Measurements from ENCODE around the gene AZGP1.
"Not testable (repeated sequence)": the region's sequence is repeated elsewhere in the genome, so short reads cannot be mapped to it uniquely, and the experiment has no call there.

Gene AZGP1

DNA sequence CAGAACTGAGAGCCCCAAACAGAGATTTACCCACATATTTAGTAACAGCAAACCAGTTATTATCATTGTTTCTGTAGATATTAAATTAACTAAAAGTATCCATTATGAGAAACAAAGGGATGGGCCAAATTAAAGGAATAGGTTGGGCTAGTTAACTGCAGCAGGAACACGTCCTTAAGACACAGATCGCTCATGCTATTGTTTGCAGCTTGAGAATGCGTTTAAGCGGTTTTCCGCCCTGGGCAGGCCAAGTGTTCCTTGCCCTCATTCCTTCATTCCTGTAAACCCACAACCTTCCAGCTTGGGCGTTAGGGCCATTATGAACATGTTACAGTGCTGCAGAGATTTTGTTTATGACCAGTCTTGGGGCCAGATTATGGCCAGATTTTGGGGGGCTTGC is 25.0 kb downstream of the AZGP1 start:
- DNase-seq (ENCODE audit: low read depth) = not testable (repeated sequence)

DNA sequence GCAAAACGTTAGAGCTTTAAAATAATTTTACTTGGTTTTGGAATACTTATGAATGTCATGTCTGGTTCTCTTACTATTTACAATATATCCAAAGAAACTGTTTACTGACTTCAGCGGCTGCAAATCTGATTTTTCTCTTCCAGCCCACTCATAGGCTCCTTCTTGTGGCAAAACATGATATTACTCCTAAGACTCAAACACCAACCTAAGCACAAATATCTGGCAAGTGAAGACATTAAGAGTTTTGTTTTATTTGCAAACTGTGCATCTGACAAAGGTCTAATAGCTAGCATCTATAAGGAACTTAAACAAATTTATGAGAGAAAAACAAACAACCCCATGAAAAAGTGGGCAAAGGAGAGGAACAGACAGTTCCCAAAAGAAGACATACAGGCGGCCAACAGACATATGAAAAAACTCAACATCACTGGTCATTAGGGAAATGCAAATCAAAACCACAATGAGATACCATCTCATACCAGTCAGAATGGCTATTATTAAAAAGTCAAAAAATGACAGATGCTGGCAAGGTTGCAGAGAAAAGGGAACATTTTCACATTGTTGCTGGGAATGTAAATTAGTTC is 26.1 kb downstream of the AZGP1 start:
- no peak for DNase-seq (ENCODE audit: low read depth)

DNA sequence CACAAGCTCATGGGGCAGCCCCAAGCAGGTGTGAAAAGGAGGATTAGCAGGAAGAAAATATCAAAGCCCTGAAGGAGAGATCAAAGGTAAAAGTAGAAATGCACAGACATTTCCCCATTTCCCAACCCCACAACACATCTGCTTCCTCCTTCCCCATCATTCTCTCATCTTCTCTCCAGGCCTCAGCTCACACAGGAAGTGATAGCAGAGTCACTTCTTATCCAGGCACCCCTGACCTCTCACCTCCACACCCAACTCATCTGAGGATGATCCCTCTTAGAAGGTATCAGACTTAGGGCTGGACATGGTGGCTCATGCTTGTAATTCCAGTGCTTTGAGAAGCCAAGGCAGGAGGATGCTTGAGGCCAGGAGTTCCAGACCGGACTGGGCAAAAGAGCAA is 28.2 kb downstream of the AZGP1 start:
- no peak for DNase-seq (ENCODE audit: low read depth)

DNA sequence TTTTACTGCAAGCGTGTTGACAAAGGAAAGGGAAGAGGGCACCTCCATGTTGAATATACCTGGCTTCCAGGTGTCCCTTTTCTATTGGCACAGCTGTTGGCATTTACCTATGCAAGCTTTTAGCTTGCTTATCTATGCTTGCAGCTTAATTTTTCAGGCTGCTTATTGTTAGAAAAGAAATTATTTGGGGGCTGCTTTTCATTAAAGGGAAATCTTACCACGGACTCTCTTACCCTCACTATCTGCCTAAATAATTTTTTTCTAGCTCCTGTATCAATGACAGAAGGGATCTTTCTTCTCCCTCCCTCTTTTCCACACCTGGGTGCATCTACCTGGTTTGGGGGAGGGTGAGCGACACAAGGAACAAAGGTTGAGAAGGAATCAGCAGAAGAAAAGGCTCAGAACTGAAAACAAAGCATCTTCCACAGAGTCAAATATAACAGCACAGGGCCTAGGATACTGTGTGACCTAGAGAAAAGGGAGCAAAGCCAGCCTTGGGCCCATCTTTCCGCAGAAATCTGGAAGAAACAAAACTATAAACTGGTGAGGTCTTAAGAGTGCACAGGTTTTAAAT is 31.2 kb downstream of the AZGP1 start:
- DNase-seq (ENCODE audit: low read depth) = no peak

DNA sequence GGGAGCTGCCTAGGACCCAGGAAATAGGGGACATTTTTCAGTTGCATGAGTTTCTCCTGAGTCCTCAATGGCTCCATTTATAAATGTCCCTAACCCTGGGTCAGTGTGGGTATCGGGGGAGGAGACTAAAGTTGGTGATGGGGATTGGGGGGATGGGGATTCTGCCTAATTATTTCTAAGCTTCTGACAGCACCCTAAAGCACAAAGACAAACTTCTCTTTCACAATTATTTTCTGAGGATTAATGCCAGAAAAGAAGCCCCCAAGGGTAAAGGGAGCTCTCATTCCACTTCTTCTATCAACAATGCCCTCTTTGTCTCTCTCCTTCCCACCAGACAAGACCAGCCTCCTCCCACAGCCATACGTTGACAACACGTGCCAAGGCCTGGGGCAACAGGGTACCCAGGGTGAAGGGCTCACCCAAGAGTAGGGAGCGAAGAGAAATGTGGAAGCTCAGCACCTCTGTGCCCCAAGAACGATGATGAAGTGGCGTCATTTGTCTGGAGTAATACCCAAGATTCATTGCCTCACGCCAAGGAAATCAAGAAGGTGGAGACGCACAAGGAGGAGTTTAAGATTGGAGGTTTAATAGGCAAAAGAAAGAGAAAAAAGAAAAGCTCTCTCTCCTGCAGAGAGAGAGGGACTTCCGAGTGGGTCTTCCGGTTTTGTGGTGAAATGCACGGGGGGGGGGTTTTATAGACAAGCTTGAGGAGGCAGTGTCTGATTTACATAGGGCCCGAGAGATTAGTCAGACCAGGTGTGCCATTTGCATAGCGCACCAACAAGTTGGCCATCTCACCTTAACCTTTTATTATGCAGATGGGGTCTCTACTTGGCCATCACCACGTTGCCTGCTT is 32.0 kb downstream of the AZGP1 start:
- no peak for DNase-seq (ENCODE audit: low read depth)

DNA sequence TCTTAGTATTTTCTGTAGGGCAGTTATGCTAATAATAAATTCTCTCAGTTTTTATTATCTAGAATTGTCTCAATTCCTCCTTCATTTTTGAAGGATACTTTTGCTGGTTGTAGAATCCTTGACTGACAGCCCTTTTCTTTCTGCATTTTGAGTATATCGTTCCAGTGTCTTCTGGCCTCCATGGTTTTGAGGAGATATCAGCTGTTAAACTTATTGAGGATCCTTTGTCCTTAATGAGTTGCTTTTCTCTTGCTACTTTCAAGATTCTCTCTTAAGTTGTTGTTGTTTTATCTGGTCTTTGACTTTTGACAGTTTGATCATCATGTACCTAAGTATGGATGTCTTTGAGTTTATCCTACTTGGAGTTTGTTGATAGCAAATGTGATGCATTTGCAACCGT is 37.5 kb downstream of the AZGP1 start:
- no peak for DNase-seq (ENCODE audit: low read depth)

DNA sequence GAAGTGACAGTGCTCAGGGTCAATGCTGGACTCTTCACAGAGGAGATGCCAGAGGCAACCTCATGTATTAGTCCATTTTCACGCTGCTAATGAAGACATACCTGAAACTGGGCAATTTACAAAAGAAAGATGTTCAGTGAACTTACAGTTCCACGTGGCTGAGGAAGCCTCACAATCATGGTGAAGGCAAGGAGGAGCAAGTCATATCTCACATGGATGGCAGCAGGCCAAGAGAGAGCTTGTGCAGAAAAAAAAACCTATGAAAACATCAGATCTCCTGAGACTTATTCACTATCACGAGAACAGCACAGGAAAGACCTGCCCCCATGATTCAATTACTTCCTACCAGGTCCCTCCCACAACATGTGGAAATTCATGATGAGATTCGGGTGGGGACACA is 40.8 kb downstream of the AZGP1 start:
- not testable (repeated sequence) for DNase-seq (ENCODE audit: low read depth)

DNA sequence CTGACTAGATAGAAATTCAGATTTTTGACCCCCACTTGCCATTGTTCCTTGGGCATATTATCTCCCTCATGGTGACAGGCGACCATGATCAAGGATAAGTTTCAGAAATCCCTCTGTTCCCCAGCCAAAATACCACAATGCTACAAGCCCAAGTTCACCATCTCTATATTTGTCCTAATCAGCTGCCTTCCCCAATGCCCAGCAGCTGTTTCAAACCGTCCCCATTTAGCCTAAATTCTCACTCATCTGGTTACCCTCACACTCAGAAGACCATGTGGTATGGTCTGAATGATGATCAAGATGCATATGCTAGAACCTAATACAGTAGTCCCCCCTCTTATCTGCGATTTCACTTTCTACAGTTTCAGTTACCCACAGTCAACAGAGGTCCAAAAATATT is 45.5 kb downstream of the AZGP1 start:
- DNase-seq (ENCODE audit: low read depth) = no peak

DNA sequence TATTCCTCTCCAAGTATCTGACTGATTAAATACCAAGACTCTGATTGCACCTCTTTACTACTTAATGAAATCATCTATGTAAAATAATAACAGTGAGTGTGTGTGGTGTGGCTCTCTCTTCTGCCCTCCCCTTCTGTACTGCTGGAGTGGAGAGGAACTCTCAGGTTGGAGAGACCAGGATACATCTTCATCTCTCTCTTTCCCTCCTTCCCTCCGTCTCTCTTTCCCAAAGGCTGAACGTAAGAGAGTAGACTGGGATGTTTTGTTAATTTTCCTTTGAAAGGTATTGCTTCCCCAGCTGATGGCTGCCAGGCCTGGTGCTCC is 46.1 kb downstream of the AZGP1 start:
- no peak for DNase-seq (ENCODE audit: low read depth)

DNA sequence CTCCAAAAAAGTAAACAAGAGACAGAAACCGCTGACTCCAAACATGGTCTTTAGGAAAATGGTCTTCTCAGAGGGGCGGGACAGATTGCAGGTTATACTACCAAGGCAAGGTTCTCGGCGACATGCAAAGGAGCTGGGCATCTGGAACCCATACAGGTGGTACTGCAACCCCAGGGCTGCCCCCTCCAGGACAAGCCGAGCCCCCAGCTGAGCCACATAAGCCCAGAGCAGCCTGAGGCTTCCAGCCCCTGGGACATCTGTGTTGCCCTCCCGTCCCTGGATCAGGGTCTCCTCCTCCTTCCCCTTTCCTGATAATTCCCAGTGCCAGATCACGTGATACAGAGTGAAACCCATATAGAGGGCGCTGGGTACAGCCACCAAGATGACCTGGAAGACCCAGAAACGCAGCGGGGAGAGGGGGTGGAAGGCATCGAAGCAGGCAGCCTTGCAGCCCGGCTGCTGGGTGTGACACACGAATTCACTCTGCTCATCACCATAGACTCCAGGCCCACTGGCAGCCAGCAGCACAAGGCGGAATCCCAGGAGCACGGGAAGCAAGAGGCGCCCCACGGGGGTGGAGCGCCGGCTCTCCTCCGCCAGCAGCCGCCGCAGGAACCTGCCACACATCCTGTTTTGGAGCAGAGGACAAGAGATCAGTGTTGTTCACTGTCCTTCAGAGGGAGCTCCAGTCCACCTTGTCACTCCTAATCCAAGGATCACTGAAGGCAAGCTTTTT is 46.7 kb downstream of the AZGP1 start, which contains the start of gene GJC3:
Gene GJC3, minus strand, starts transcription at position 627 of the 736 bp plus-strand sequence. Its CDS starts 0 bp downstream, at position 627.
- peak; percentile 25 for DNase-seq (ENCODE audit: low read depth)

DNA sequence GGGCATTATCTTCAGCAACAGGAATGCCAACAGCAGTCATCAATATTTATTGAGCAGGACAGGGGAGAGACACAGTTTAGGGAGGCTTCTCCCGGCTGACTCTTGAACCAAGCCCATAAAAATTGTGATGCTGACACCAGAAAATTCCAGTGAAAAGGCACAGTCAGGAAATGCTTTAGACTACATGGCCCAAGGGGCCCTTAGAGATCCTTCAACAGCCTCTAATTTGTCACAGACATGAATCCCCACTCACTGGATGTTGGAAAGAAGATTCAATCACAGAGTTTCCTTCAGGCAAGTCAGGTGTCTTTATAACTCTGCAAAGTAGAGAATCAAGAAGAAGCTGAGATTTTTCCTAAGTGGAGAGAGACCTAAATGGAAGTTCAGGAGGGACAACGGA is 47.6 kb downstream of the AZGP1 start:
- no peak for DNase-seq (ENCODE audit: low read depth)

DNA sequence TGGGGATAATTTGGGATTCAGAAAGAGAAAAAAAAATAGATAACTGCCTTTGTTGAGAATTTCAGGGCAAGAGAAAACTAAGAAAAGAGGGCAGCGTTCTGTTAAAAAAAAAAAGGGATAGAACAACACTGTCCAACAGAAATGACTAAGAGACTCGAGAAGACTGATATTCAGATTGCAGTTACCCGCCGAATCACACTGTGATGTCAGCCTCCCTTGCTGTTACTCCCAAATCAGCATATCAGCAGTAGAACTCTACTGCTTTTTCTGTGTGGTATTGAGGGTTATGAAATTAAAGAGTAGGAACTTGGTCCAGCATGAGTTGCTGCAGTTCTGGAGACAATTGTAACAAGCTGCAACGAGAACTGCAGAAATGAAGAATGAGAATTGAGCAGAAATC is 48.3 kb downstream of the AZGP1 start:
- no peak for DNase-seq (ENCODE audit: low read depth)

DNA sequence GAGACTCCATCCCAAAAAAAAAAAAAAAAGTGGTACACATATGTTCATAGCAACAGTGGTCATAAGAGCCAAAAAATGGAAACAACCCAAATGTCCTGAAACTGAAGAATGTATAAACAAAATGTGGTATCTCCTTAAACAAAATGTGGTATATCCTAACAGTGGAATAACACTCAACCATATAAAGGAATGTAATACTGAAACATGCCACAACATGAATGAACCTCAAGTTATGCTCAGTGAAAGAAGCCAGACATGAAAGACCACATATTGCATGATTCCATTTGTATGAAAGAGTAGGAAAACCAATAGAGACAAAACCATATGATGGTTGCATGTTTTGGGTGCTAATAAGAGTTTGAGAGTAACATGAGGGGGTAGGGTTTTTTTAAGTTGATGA is 49.5 kb downstream of the AZGP1 start:
- no peak for DNase-seq (ENCODE audit: low read depth)

DNA sequence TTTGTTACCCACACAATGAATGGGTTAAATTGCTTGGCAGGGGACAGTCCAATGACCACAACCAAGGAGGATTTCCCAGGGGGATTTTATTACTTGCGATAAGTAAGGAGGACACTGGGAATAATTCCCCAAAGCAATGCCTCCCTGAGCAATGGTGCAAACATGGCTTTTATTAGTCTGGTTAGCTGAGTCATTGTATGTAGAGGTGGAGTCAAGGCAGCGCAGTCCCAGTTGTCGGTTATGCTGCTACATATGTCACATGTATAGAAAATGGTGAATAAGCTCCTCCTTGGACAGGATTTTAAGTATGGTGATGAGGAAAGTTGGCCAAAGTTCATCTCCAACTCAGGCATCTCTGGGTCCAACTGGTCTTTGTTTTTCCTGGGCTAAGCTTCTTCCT is 52.6 kb downstream of the AZGP1 start:
- DNase-seq (ENCODE audit: low read depth) = no peak

DNA sequence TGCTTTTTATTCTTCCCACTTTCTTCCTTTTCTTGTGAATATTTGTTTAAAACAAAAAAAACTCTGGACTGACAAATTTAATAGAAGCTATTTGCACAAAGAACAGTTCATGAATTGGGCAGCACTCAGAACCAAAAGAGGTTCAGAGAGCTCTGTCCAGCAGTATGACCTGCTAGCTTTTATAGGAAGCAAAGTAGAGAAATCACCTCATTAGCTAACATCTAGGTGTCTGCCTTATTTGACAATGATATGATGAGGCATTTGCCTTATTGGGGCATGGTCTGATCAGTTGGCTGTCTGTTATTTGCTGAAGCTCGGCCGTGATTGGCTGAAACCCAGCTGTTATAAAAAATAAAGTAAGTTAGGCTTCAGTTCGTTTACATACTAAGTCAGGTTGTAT is 55.7 kb downstream of the AZGP1 start:
- DNase-seq (ENCODE audit: low read depth) = no peak

DNA sequence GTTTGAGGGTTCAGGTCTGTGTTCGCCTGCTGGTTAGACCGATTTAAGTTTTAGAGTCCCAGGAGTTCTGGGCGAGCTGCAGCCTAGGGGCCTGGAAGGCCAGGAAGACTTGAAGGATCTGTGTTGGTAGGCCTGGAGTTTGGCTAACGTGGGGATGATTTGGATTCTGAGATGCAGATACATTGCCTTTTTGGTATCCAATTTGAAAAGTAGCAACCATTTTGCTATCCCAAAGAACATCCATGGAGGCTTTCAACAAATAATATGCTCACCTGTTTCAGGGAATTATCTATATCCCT is 56.1 kb downstream of the AZGP1 start:
- DNase-seq (ENCODE audit: low read depth) = no peak

DNA sequence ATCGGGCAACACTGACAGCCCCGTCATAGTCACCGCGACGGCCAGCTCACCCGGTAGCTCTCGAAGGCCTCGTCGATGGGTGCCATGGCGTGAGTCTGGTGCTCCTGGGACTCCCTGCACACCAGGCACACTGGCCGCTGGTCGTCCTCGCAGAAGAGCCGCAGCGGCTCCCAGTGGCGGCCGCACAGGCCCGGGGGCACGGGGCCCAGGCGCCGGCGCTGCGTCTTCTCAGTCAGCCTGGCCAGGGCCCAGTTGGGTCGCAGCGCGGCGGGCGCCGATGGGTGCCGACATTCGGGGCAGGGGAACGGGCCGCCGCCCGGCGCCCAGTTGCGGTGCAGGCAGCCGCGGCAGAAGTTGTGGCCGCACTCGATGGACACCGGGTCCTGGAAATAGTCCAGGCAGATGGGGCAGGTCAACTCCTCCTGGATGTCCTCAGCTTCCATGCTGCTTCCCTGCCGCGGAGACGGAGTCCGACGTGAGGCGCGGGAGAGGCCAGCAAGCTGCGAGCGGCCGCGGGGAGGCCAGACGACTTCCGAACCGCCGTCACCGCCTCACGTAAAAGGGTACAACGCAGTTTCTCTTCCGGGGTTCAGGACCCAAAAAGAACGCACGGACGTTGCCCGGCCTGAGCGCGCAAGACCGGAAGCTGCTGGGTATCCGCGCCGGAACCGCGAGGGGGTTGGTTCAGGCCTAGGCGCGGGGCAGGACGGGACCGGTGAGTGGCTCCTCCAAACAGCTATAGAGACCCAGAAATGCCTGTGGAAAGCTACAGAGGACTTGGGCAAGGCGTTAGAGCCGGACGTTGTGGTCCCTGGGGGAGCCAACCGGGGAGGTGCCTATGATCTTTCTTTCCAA is 56.6 kb downstream of the AZGP1 start, which contains the start of gene TRIM4:
Gene TRIM4, minus strand, starts transcription at position 572 of the 855 bp plus-strand sequence. Its CDS starts 129 bp downstream, at position 443.
- peak; percentile 91 for DNase-seq (ENCODE audit: low read depth)

All from activated T-cell treated with anti-CD3 and anti-CD28 coated beads for 48 hours (primary cell).